Endothelial cell (in vitro differentiated cells): ENCODE results near the gene POLA1. TPM values are rescaled to one million over a fixed set of nuclear protein-coding genes. Genes with fewer than 3 reads are reported as not detected.

ENCODE experiments used
- DNase-seq: peaks from one replicate; pipeline ENCODE4 v3.0.0; 2021; ENCODE audit warnings: low spot score
- H3K27ac Mint-ChIP-seq: one replicate; pipeline ENCODE4 v1.8.0; 2021; ENCODE audit warnings: mixed read lengths, inconsistent platforms; ENCODE audit not compliant: unreplicated experiment
- H3K27me3 Mint-ChIP-seq: one replicate; pipeline ENCODE4 v1.8.0; 2021; ENCODE audit warnings: mild to moderate bottlenecking, moderate library complexity, mixed read lengths, inconsistent platforms; ENCODE audit not compliant: unreplicated experiment
- H3K36me3 Mint-ChIP-seq: one replicate; pipeline ENCODE4 v1.8.0; 2021; ENCODE audit warnings: mild to moderate bottlenecking, low read depth, mixed read lengths, inconsistent platforms; ENCODE audit not compliant: unreplicated experiment
- H3K4me1 Mint-ChIP-seq: one replicate; pipeline ENCODE4 v1.8.0; 2021; ENCODE audit warnings: mild to moderate bottlenecking, mixed read lengths, inconsistent platforms; ENCODE audit not compliant: unreplicated experiment
- H3K4me3 Mint-ChIP-seq: one replicate; pipeline ENCODE4 v1.8.0; 2021; ENCODE audit warnings: mild to moderate bottlenecking, mixed read lengths, inconsistent platforms; ENCODE audit not compliant: unreplicated experiment
- H3K9me3 Mint-ChIP-seq: one replicate; pipeline ENCODE4 v1.8.0; 2021; ENCODE audit warnings: mixed read lengths, inconsistent platforms; ENCODE audit not compliant: unreplicated experiment
- total RNA-seq: library from RNA; stranded (reverse); fragmentation: NEBNext Ultra II Directional; extraction: Animal tissue kit (Norgen Biotek cat#: 25700); gene quantifications from one replicate; pipeline ENCODE4 v1.2.1, GENCODE V29; 2021; ENCODE audit not compliant: unreplicated experiment
- TF ChIP-seq, protein P1 (sequence below): fragments of 200-600 bp; sonication (generic); IDR thresholded peaks from one replicate; pipeline ENCODE4 v1.5.0; 2021; ENCODE audit warnings: antibody characterized with exemption; ENCODE audit not compliant: unreplicated experiment

Gene POLA1
- total RNA-seq, 1 donor from 2014 or later = 12.9 TPM

GRCh38 chrX:25019707-25020390, 326.1 kb downstream of the POLA1 start:
- TF ChIP-seq, protein P1, sequence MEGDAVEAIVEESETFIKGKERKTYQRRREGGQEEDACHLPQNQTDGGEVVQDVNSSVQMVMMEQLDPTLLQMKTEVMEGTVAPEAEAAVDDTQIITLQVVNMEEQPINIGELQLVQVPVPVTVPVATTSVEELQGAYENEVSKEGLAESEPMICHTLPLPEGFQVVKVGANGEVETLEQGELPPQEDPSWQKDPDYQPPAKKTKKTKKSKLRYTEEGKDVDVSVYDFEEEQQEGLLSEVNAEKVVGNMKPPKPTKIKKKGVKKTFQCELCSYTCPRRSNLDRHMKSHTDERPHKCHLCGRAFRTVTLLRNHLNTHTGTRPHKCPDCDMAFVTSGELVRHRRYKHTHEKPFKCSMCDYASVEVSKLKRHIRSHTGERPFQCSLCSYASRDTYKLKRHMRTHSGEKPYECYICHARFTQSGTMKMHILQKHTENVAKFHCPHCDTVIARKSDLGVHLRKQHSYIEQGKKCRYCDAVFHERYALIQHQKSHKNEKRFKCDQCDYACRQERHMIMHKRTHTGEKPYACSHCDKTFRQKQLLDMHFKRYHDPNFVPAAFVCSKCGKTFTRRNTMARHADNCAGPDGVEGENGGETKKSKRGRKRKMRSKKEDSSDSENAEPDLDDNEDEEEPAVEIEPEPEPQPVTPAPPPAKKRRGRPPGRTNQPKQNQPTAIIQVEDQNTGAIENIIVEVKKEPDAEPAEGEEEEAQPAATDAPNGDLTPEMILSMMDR = no peak
- H3K36me3 Mint-ChIP-seq = no peaks in the 10 kb centered on the region

GRCh38 chrX:25020391-25020904, 326.7 kb downstream of the POLA1 start:
- Mint-ChIP-seq H3K27me3 (peaks cover 7% of the 10 kb centered on the region), H3K4me3 (no peak overlapping the region), H3K36me3 (no peaks in the 10 kb centered on the region), H3K4me1 (peaks cover 8% of the 10 kb centered on the region), H3K27ac (no peak overlapping the region), H3K9me3 (no peaks in the 10 kb centered on the region)
- DNase-seq = no peak
- TF ChIP-seq, protein P1 = no peak

More at GRCh38 chrX:25019707-25020390, 326.1 kb downstream of the POLA1 start:
- Mint-ChIP-seq H3K27me3 (peaks cover 7% of the 10 kb centered on the region), H3K9me3 (no peaks in the 10 kb centered on the region), H3K4me3 (no peak overlapping the region), H3K27ac (no peak overlapping the region), H3K4me1 (peaks cover 8% of the 10 kb centered on the region)
- DNase-seq = no peak

DNA sequence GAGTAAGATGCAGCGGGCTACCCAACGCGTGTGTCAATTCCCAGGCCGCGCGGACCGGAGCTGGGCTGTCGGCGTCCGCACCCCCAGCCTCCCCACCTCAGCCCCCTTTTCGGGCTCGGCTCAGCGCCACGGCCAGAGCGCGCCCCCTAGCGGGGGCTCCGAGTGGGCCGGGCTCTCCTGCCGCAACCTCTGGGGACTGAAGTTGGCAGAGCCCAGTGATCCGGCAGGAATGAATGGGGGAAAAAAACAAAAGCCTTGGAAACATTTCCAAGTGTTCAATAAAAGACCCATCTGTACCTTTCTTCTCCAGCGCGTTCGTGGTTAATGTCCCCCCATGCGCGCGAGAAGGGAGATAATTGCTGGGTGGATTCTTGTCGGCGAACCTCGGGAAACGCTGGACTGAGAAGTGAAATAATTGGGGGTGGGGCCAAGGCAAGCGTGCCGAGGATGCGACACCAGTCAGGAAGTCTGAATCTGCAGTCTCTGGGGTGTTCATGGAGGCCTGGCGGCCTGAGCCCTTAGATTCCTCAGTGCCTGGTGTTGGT, 327.3 kb downstream of the POLA1 start:
- Mint-ChIP-seq H3K9me3 (no peaks in the 10 kb centered on the region), H3K4me1 (peaks cover 8% of the 10 kb centered on the region), H3K36me3 (no peaks in the 10 kb centered on the region), H3K4me3 (peak overlapping the region; percentile 4), H3K27ac (no peak overlapping the region), H3K27me3 (peaks cover 7% of the 10 kb centered on the region)
- peak; percentile 70 for DNase-seq
- TF ChIP-seq, protein P1 = peak; percentile 71

- H3K27me3 Mint-ChIP-seq = peaks cover 9% of the 10 kb centered on the region
- no peaks in the 10 kb centered on the region for H3K9me3 Mint-ChIP-seq
- no peak overlapping the region for H3K4me3 Mint-ChIP-seq
- peaks cover 4% of the 10 kb centered on the region for H3K4me1 Mint-ChIP-seq
- TF ChIP-seq, protein P1 = no peak
- no peak overlapping the region for H3K27ac Mint-ChIP-seq
- DNase-seq = no peak
- H3K36me3 Mint-ChIP-seq = no peaks in the 10 kb centered on the region
Measured at GRCh38 chrX:25022499-25023325, 329.0 kb downstream of the POLA1 start.
